Breast epithelium (tissue), 3 donors: ENCODE measurements around the gene PATL2.

ENCODE experiments used
- CTCF ChIP-seq, 3 donors: fragments of 450-650 bp; IDR thresholded peaks; one replicate each; pipeline ENCODE4 v1.5.1; 2016 to 2017; ENCODE audit warnings: antibody characterized with exemption in 3 of 3, mild to moderate bottlenecking in 3 of 3, moderate library complexity in 3 of 3
- POLR2A ChIP-seq: fragments of 450-650 bp; IDR thresholded peaks from one replicate; pipeline ENCODE4 v1.6.1; 2016; ENCODE audit warnings: antibody characterized with exemption, mild to moderate bottlenecking, moderate library complexity
- POLR2AphosphoS5 ChIP-seq, 3 donors: sonication (generic); formaldehyde crosslinking; IDR thresholded peaks; one replicate each; pipeline ENCODE4 v1.6.1; 2017; ENCODE audit warnings: antibody characterized with exemption in 3 of 3

GRCh38 chr15:44695294-44695693 lies 15.8 kb downstream of the PATL2 start:
- TF ChIP-seq POLR2AphosphoS5 (IDR thresholded peaks at IDR 0.05) (no peak), CTCF (IDR thresholded peaks at IDR 0.05) (no peak), POLR2A (no peak)
